ENCODE measurements around the gene FGF23. TPM values are rescaled to one million over a fixed set of nuclear protein-coding genes. Genes with fewer than 3 reads are reported as not detected.

Gene FGF23
- total RNA-seq, 1 donor from 2014 or later: not detected

DNA sequence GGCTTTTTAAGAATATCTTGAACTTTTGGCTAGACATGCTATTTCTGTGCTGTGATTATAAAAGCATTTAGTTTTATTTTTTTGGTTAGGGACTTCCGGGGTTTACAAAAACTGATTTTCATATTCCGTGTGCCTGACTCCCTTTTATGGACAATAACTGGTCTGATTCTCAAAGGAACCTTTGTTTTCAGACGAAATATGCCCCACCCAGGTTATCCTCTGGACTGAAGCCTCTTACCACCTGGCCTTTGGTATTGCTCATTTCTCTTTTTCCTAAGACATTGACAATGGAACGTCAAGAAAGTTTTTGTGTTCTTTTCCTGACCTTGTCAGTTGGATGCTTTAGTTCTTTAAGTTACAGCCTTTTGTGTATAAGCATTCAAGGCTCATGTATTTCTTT lies 47.7 kb downstream of the FGF23 start:
- DNase-seq: no peak
- no peaks in the 10 kb centered on the region for H3K4me1 Mint-ChIP-seq (ENCODE audit: low read depth, unreplicated experiment)

DNA sequence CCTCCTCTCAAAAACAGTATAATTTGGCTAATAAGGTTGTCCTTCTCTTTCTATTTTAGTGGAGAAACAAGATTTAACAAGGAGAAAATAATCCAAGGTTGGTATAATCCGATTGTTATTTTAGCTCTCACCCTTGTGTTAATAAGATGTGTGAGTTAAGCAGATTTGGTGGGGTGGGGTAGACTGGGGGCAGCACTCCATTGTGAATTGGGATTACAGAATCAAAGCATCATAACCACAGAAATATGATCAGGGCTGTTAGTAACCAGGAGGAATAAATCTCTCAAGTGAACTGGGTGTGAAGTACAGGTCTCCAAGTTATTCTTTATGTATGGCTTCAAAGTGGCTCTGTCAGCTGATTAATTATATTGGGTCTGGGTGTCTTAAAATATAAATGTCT lies 48.3 kb downstream of the FGF23 start:
- TF ChIP-seq, protein P1, sequence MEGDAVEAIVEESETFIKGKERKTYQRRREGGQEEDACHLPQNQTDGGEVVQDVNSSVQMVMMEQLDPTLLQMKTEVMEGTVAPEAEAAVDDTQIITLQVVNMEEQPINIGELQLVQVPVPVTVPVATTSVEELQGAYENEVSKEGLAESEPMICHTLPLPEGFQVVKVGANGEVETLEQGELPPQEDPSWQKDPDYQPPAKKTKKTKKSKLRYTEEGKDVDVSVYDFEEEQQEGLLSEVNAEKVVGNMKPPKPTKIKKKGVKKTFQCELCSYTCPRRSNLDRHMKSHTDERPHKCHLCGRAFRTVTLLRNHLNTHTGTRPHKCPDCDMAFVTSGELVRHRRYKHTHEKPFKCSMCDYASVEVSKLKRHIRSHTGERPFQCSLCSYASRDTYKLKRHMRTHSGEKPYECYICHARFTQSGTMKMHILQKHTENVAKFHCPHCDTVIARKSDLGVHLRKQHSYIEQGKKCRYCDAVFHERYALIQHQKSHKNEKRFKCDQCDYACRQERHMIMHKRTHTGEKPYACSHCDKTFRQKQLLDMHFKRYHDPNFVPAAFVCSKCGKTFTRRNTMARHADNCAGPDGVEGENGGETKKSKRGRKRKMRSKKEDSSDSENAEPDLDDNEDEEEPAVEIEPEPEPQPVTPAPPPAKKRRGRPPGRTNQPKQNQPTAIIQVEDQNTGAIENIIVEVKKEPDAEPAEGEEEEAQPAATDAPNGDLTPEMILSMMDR (IDR thresholded peaks at IDR 0.05; ENCODE audit: partially characterized antibody, unreplicated experiment): no peak
- no peak for DNase-seq
- Mint-ChIP-seq H3K9me3 (ENCODE audit: unreplicated experiment) (peaks cover 1% of the 10 kb centered on the region), H3K4me1 (ENCODE audit: low read depth, unreplicated experiment) (no peaks in the 10 kb centered on the region), H3K27ac (ENCODE audit: unreplicated experiment) (no peak overlapping the region), H3K4me3 (ENCODE audit: unreplicated experiment) (no peak overlapping the region), H3K36me3 (ENCODE audit: unreplicated experiment) (peaks cover 8% of the 10 kb centered on the region), H3K27me3 (ENCODE audit: unreplicated experiment) (no peaks in the 10 kb centered on the region)

More for the DNA sequence above, 47.7 kb downstream of the FGF23 start:
- no peak overlapping the region for H3K27ac Mint-ChIP-seq (ENCODE audit: unreplicated experiment)
- peaks cover 1% of the 10 kb centered on the region for H3K9me3 Mint-ChIP-seq (ENCODE audit: unreplicated experiment)
- no peak overlapping the region for H3K4me3 Mint-ChIP-seq (ENCODE audit: unreplicated experiment)
- TF ChIP-seq, protein P1 (IDR thresholded peaks at IDR 0.05; ENCODE audit: partially characterized antibody, unreplicated experiment): no peak
- no peaks in the 10 kb centered on the region for H3K27me3 Mint-ChIP-seq (ENCODE audit: unreplicated experiment)
- peaks cover 13% of the 10 kb centered on the region for H3K36me3 Mint-ChIP-seq (ENCODE audit: unreplicated experiment)

DNA sequence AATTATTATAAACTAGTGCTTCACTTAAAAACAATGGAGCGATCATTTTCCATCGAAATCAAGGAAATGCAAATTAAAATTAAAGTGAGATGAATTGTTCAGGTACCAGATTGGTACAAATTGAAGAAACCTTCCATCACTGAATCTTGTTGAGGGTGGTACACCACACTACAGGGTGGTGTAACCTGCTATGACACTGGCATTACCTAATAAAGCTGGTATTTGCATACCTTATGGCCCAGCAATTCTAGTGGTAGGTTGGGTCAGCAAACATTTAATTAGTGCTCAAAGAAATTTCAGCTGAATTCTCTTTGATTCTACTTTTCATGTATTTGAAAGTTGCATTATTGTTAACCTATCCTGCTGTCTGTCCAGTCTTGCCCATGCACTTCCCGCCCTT lies 49.3 kb downstream of the FGF23 start:
- no peaks in the 10 kb centered on the region for H3K27me3 Mint-ChIP-seq (ENCODE audit: unreplicated experiment)
- peaks cover 1% of the 10 kb centered on the region for H3K9me3 Mint-ChIP-seq (ENCODE audit: unreplicated experiment)
- TF ChIP-seq, protein P1 (IDR thresholded peaks at IDR 0.05; ENCODE audit: partially characterized antibody, unreplicated experiment): no peak
- H3K4me1 Mint-ChIP-seq (ENCODE audit: low read depth, unreplicated experiment): no peaks in the 10 kb centered on the region
- no peak overlapping the region for H3K27ac Mint-ChIP-seq (ENCODE audit: unreplicated experiment)
- DNase-seq: no peak
- peaks cover 5% of the 10 kb centered on the region for H3K36me3 Mint-ChIP-seq (ENCODE audit: unreplicated experiment)
- H3K4me3 Mint-ChIP-seq (ENCODE audit: unreplicated experiment): no peak overlapping the region

DNA sequence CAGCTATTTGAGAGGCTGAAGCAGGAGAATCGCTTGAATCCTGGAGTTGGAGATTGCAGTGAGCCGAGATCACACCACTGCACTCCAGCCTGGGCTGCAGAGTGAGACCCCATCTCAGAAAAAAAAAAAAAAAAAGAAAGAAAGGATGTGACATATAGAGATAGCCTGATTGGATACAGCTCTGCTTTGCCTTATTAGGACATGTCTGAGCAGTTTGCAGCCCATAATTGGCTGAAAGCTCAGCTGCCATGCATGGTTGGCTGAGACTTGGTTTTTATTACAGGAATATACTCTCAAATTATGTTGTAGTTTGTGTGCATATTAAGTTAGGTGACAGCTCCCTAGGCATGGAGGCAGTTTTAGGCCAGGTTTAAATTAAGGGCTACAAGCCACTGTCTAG lies 52.2 kb downstream of the FGF23 start:
- Mint-ChIP-seq H3K9me3 (ENCODE audit: unreplicated experiment) (no peaks in the 10 kb centered on the region), H3K36me3 (ENCODE audit: unreplicated experiment) (no peaks in the 10 kb centered on the region), H3K4me1 (ENCODE audit: low read depth, unreplicated experiment) (no peaks in the 10 kb centered on the region), H3K27me3 (ENCODE audit: unreplicated experiment) (no peaks in the 10 kb centered on the region), H3K4me3 (ENCODE audit: unreplicated experiment) (no peak overlapping the region), H3K27ac (ENCODE audit: unreplicated experiment) (no peak overlapping the region)
- TF ChIP-seq, protein P1 (IDR thresholded peaks at IDR 0.05; ENCODE audit: partially characterized antibody, unreplicated experiment): no peak
- no peak for DNase-seq

DNA sequence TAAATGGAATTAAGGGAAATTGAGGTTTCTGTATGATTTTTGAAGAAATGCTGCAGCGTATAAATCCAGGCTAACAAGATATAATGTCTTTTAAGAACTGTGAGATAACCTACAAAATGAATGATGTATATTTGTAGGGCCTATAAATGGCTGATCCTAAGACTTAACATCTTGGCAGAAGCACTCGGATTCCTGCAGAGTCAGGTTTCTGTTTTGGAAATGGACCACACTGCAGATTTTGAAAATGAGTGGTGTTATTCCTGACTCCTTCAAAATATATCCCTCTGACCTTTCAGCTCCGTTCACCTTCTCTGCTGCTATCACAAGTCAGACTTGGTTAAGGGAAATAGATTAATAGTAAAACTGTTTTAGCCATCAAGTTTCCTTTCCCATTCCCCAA lies 53.5 kb downstream of the FGF23 start:
- Mint-ChIP-seq H3K27me3 (ENCODE audit: unreplicated experiment) (peaks cover 4% of the 10 kb centered on the region), H3K9me3 (ENCODE audit: unreplicated experiment) (no peaks in the 10 kb centered on the region), H3K4me1 (ENCODE audit: low read depth, unreplicated experiment) (peaks cover 2% of the 10 kb centered on the region), H3K4me3 (ENCODE audit: unreplicated experiment) (no peak overlapping the region), H3K27ac (ENCODE audit: unreplicated experiment) (no peak overlapping the region), H3K36me3 (ENCODE audit: unreplicated experiment) (no peaks in the 10 kb centered on the region)
- TF ChIP-seq, protein P1 (IDR thresholded peaks at IDR 0.05; ENCODE audit: partially characterized antibody, unreplicated experiment): no peak
- DNase-seq: no peak
